Calu3 (cell line): ENCODE measurements around the gene CCT3. TPM values are rescaled to one million over a fixed set of nuclear protein-coding genes. Genes with fewer than 3 reads are reported as not detected.

Experiments used
- BruUV-seq: library from RNA; stranded (reverse); fragments of 400-500 nt; replicated peaks from 2 replicates; lab custom pipeline; 2021; lab: Mats Ljungman, UMichigan
- CTCF ChIA-PET: fragments of 300-600 bp; sonication (Branson Sonifier 250); formaldehyde crosslinking; loops from one replicate; lab custom pipeline; 2022; ENCODE audit warnings: antibody characterized with exemption; lab: Charles Lee
- DNase-seq: peaks from one replicate; pipeline ENCODE4 v3.0.0; 2022
- H3K27ac Mint-ChIP-seq: one replicate; pipeline ENCODE4 v1.8.0; 2022; ENCODE audit warnings: mixed read lengths; ENCODE audit not compliant: unreplicated experiment
- H3K27me3 Mint-ChIP-seq: one replicate; pipeline ENCODE4 v1.8.0; 2022; ENCODE audit warnings: mixed read lengths; ENCODE audit not compliant: unreplicated experiment
- H3K36me3 Mint-ChIP-seq: one replicate; pipeline ENCODE4 v1.8.0; 2022; ENCODE audit warnings: mild to moderate bottlenecking, moderate library complexity, mixed read lengths; ENCODE audit not compliant: insufficient read depth, unreplicated experiment
- H3K4me1 Mint-ChIP-seq: one replicate; pipeline ENCODE4 v1.8.0; 2022; ENCODE audit warnings: mild to moderate bottlenecking, low read depth, mixed read lengths; ENCODE audit not compliant: unreplicated experiment
- H3K4me3 Mint-ChIP-seq: one replicate; pipeline ENCODE4 v1.8.0; 2022; ENCODE audit warnings: mild to moderate bottlenecking, low read depth, moderate library complexity, mixed read lengths; ENCODE audit not compliant: unreplicated experiment
- H3K9me3 Mint-ChIP-seq: one replicate; pipeline ENCODE4 v1.8.0; 2022; ENCODE audit warnings: low read depth, mixed read lengths; ENCODE audit not compliant: unreplicated experiment
- CTCF ChIP-seq: fragments of 200-600 bp; IDR thresholded peaks from one replicate; pipeline ENCODE4 v1.8.0; 2022; ENCODE audit warnings: antibody characterized with exemption; ENCODE audit not compliant: unreplicated experiment
- intact Hi-C: fragments of 100-400 bp; cut with micrococcal nuclease; formaldehyde crosslinking; loops from one replicate; pipeline ENCODE4 v1.10.0; 2022; ENCODE audit not compliant: unreplicated experiment
- total RNA-seq: library from RNA; stranded (reverse); gene quantifications from 2 replicates; pipeline ENCODE4 v1.2.3, GENCODE V29; 2022

CCT3 gene
- total RNA-seq, 1 experiment from 2014 or later = 598 TPM

GRCh38 chr1:156360534-156360933, 22.4 kb upstream of the CCT3 start:
- no peak overlapping the region for H3K4me3 Mint-ChIP-seq
- H3K27ac Mint-ChIP-seq = no peak overlapping the region
- no peaks in the 10 kb centered on the region for H3K9me3 Mint-ChIP-seq
- H3K27me3 Mint-ChIP-seq = peaks cover 74% of the 10 kb centered on the region
- H3K4me1 Mint-ChIP-seq = no peaks in the 10 kb centered on the region
- peaks cover 5% of the 10 kb centered on the region for H3K36me3 Mint-ChIP-seq
- DNase-seq = no peak
- no TSS peak for BruUV-seq
- no peak for TF ChIP-seq CTCF
- intact Hi-C loops = no loop called here
- CTCF ChIA-PET = no interaction called here

GRCh38 chr1:156359973-156360372, 21.9 kb upstream of the CCT3 start:
- Mint-ChIP-seq H3K27me3 (peaks cover 74% of the 10 kb centered on the region), H3K4me1 (no peaks in the 10 kb centered on the region), H3K9me3 (no peaks in the 10 kb centered on the region), H3K36me3 (peaks cover 5% of the 10 kb centered on the region), H3K27ac (no peak overlapping the region), H3K4me3 (no peak overlapping the region)
- BruUV-seq = no TSS peak
- intact Hi-C loops = no loop called here
- peak; percentile 16 for TF ChIP-seq CTCF
- peak; percentile 24 for DNase-seq
- CTCF ChIA-PET = interaction anchor here (0.5 to 1.6 kb wide), 4 partner anchors 11 to 86 kb away, joined by 3 to 9 read pairs (median 7); no protein-coding TSS in a partner anchor

- intact Hi-C loops = no loop called here
- Mint-ChIP-seq H3K36me3 (peaks cover 5% of the 10 kb centered on the region), H3K4me1 (no peaks in the 10 kb centered on the region), H3K9me3 (no peaks in the 10 kb centered on the region), H3K27me3 (peaks cover 73% of the 10 kb centered on the region), H3K4me3 (no peak overlapping the region), H3K27ac (no peak overlapping the region)
- TF ChIP-seq CTCF = no peak
- no peak for DNase-seq
- BruUV-seq = no TSS peak
- CTCF ChIA-PET = interaction anchor here (0.5 to 1.6 kb wide), 8 partner anchors 10 to 1342 kb away, joined by 3 to 9 read pairs (median 4); partner anchors contain the start of gene ADAM15
Measured at GRCh38 chr1:156359249-156359648, 21.2 kb upstream of the CCT3 start.

GRCh38 chr1:156358641-156359040, 20.5 kb upstream of the CCT3 start:
- intact Hi-C loops = no loop called here
- Mint-ChIP-seq H3K27me3 (peaks cover 68% of the 10 kb centered on the region), H3K4me3 (no peak overlapping the region), H3K9me3 (no peaks in the 10 kb centered on the region), H3K4me1 (no peaks in the 10 kb centered on the region), H3K36me3 (peaks cover 5% of the 10 kb centered on the region), H3K27ac (no peak overlapping the region)
- DNase-seq = no peak
- BruUV-seq = no TSS peak
- CTCF ChIA-PET = interaction anchor here (0.6 to 1.6 kb wide), 5 partner anchors 14 to 1341 kb away, joined by 3 to 9 read pairs (median 4); no protein-coding TSS in a partner anchor
- no peak for TF ChIP-seq CTCF
